B cell (primary cell): ENCODE measurements around the gene TMEM144. TPM values are rescaled to one million over a fixed set of nuclear protein-coding genes. Genes with fewer than 3 reads are reported as not detected.

Experiments
- ATAC-seq: fragments of 200-7000 bp; cut with Tn5 transposase; one replicate; pipeline ENCODE4 v1.10.0; 2021; ENCODE audit warnings: low read depth, mild to moderate bottlenecking, moderate number of reproducible peaks, moderate library complexity
- CTCF ChIA-PET: fragments of 350-600 bp; sonication (Branson Sonifier 250); formaldehyde crosslinking; loops from one replicate; lab custom pipeline; 2021; ENCODE audit warnings: antibody characterized with exemption, inconsistent platforms; lab: Charles Lee
- POLR2A ChIA-PET: fragments of 350-600 bp; sonication (Branson Sonifier 250); formaldehyde crosslinking; loops from one replicate; lab custom pipeline; 2021; ENCODE audit warnings: antibody characterized with exemption; lab: Charles Lee
- DNase-seq: peaks from one replicate; pipeline ENCODE4 v3.0.0; 2013
- H2AFZ ChIP-seq: 2 replicates; pipeline ENCODE4 v1.6.1; 2012; ENCODE audit warnings: mild to moderate bottlenecking, low read depth, low read length; ENCODE audit not compliant: insufficient read depth, poor library complexity, severe bottlenecking
- H3K27ac ChIP-seq, 2 donors: 1 replicate in 1 of 2; 2 replicates in 1 of 2; pipeline ENCODE4 v1.5.1; 2012 to 2013; ENCODE audit warnings: low read length in 2 of 2, mild to moderate bottlenecking in 2 of 2, moderate library complexity in 1 of 2
- H3K27me3 ChIP-seq, 4 experiments: fragments of 200-600 bp in 1 of 4; sonication (generic) in 1 of 4; replicated peaks in 1 of 4; 1 replicate in 2 of 4; 2 replicates in 2 of 4; pipeline versions ENCODE4 v1.6.1 to v1.7.0; 2013 to 2016; ENCODE audit warnings: low read length in 3 of 4, mild to moderate bottlenecking in 2 of 4, mixed read lengths in 1 of 4, moderate library complexity in 1 of 4; ENCODE audit not compliant: insufficient read depth in 4 of 4, control insufficient read depth in 3 of 4; ENCODE audit errors: control extremely low read depth in 1 of 4
- H3K36me3 ChIP-seq, 2 experiments: replicated peaks in 1 of 2; 1 replicate in 1 of 2; 2 replicates in 1 of 2; pipeline versions ENCODE4 v1.6.1 to v1.7.1; 2013; ENCODE audit warnings: low read length in 1 of 2; ENCODE audit not compliant: insufficient read depth in 2 of 2, control insufficient read depth in 1 of 2; ENCODE audit errors: control extremely low read depth in 1 of 2, extremely low read depth in 1 of 2
- H3K4me1 ChIP-seq, 2 donors: fragments of 200-600 bp in 1 of 2; sonication (generic) in 1 of 2; 1 replicate in 1 of 2; 2 replicates in 1 of 2; pipeline versions ENCODE4 v1.5.1 to v1.6.1; 2013 to 2017; ENCODE audit warnings: low read length in 2 of 2; ENCODE audit not compliant: control insufficient read depth in 2 of 2, insufficient read depth in 2 of 2
- H3K4me2 ChIP-seq: replicated peaks from 2 replicates; pipeline ENCODE3; 2012; ENCODE audit warnings: mild to moderate bottlenecking, low read depth, low read length; ENCODE audit not compliant: poor library complexity, severe bottlenecking
- H3K4me3 ChIP-seq, 5 experiments: fragments of 200-600 bp in 1 of 5; sonication (generic) in 1 of 5; 1 replicate in 3 of 5; 2 replicates in 2 of 5; pipeline versions ENCODE4 v1.5.1 to v1.7.0; 2011 to 2016; ENCODE audit warnings: low read length in 4 of 5, mild to moderate bottlenecking in 4 of 5, low read depth in 2 of 5, control low read depth in 1 of 5, moderate library complexity in 1 of 5; ENCODE audit not compliant: insufficient read depth in 1 of 5; ENCODE audit errors: control extremely low read depth in 1 of 5, extremely low read depth in 1 of 5
- H3K79me2 ChIP-seq: fragments of 200-600 bp; sonication (generic); one replicate; pipeline ENCODE4 v1.6.0; 2016; ENCODE audit warnings: low read length; ENCODE audit not compliant: control insufficient read depth, insufficient read depth
- H3K9ac ChIP-seq: fragments of 200-600 bp; sonication (generic); 2 replicates; pipeline ENCODE4 v1.6.1; 2017; ENCODE audit warnings: mild to moderate bottlenecking, low read length, moderate library complexity
- H3K9me3 ChIP-seq, 3 donors: one replicate each; pipeline versions ENCODE4 v1.6.1 to v1.7.1; 2013; ENCODE audit warnings: low read length in 2 of 3; ENCODE audit not compliant: control insufficient read depth in 2 of 3, insufficient read depth in 1 of 3; ENCODE audit errors: control extremely low read depth in 1 of 3
- H4K20me1 ChIP-seq: 2 replicates; pipeline ENCODE4 v1.6.0; 2012; ENCODE audit warnings: mild to moderate bottlenecking, low read length; ENCODE audit not compliant: insufficient read depth, control insufficient read depth, poor library complexity, severe bottlenecking
- H3K27ac Mint-ChIP-seq: one replicate; pipeline ENCODE4 v1.8.0; 2021; ENCODE audit warnings: mixed read lengths
- H3K27me3 Mint-ChIP-seq: one replicate; pipeline ENCODE4 v1.8.0; 2021; ENCODE audit warnings: mixed read lengths
- H3K4me1 Mint-ChIP-seq: one replicate; pipeline ENCODE4 v1.8.0; 2021; ENCODE audit warnings: mixed read lengths
- H3K4me3 Mint-ChIP-seq: one replicate; pipeline ENCODE4 v1.8.0; 2021; ENCODE audit warnings: mixed read lengths
- H3K9me3 Mint-ChIP-seq: one replicate; pipeline ENCODE4 v1.8.0; 2022; ENCODE audit warnings: mixed read lengths; ENCODE audit not compliant: insufficient read depth
- CTCF ChIP-seq: fragments of 200-600 bp; IDR thresholded peaks from one replicate; pipeline ENCODE4 v1.8.0; 2022; ENCODE audit warnings: antibody characterized with exemption, mild to moderate bottlenecking
- EZH2 ChIP-seq: IDR thresholded peaks from 2 replicates; pipeline ENCODE4 v1.6.1; 2012; ENCODE audit warnings: borderline replicate concordance, low read depth, mild to moderate bottlenecking, moderate library complexity, low read length; ENCODE audit not compliant: insufficient read depth, poor library complexity, severe bottlenecking
- WGBS: methylation state at CpG from one replicate; pipeline ENCODE4 v1.1.5; 2013; ENCODE audit warnings: missing lambda C conversion rate; ENCODE audit not compliant: insufficient coverage; 5-methylcytosine and 5-hydroxymethylcytosine counted together
- intact Hi-C: fragments of 100-400 bp; cut with micrococcal nuclease; formaldehyde crosslinking; loops from one replicate; pipeline ENCODE4 v1.10.0; 2022
- polyA plus RNA-seq: library from polyadenylated mRNA; depleted of rRNA; stranded (reverse); fragments of >200 nt; gene quantifications from 2 replicates; pipeline ENCODE4 v1.2.3, GENCODE V29; 2012
- total RNA-seq, 2 donors: library from RNA; stranded (reverse); fragments of 120-200 nt in 1 of 2; gene quantifications; 1 replicate in 1 of 2; 2 replicates in 1 of 2; pipeline versions ENCODE4 v1.2.3 to v1.2.4, GENCODE V29; 2013 to 2022

The TMEM144 gene
- total and polyA plus RNA-seq, 2 donors (not counting 1 experiment from before 2014, with no cell fraction given), result 0.06 to 0.07 TPM

GRCh38 chr4:158162631-158163030 lies 47.7 kb upstream of the TMEM144 start:
- ATAC-seq (no peak), DNase-seq (no peak)
- H3K4me2 ChIP-seq, result no peak overlapping the region
- CTCF ChIA-PET, result no interaction called here
- H3K36me3 ChIP-seq, result no peaks in the 10 kb centered on the region
- H3K9me3 ChIP-seq, result no peaks in the 10 kb centered on the region
- H3K27me3 ChIP-seq, result no peaks in the 10 kb centered on the region
- Mint-ChIP-seq H3K9me3 (no peaks in the 10 kb centered on the region), H3K27ac (no peak overlapping the region), H3K4me1 (no peaks in the 10 kb centered on the region), H3K4me3 (no peak overlapping the region), H3K27me3 (peaks cover 7% of the 10 kb centered on the region)
- H3K9ac ChIP-seq, result no peak overlapping the region
- H3K79me2 ChIP-seq, result no peaks in the 10 kb centered on the region
- no peaks in the 10 kb centered on the region for H3K4me1 ChIP-seq
- no peak overlapping the region for H3K4me3 ChIP-seq
- intact Hi-C loops, result no loop called here
- 90% methylated on average over 2 of the region's 5 CpGs for WGBS
- no peak overlapping the region for H2AFZ ChIP-seq
- TF ChIP-seq CTCF (no peak), EZH2 (no peak)
- no peak overlapping the region for H3K27ac ChIP-seq
- H4K20me1 ChIP-seq, result no peaks in the 10 kb centered on the region
- POLR2A ChIA-PET, result no interaction called here

- H3K4me2 ChIP-seq, result no peak overlapping the region
- no peaks in the 10 kb centered on the region for H3K36me3 ChIP-seq
- no peak overlapping the region for H3K9ac ChIP-seq
- H3K79me2 ChIP-seq, result no peaks in the 10 kb centered on the region
- no peak overlapping the region for H3K4me3 ChIP-seq
- TF ChIP-seq CTCF, result no peak
- TF ChIP-seq EZH2, result no peak
- Mint-ChIP-seq H3K9me3 (no peaks in the 10 kb centered on the region), H3K4me3 (no peak overlapping the region), H3K27ac (no peak overlapping the region), H3K4me1 (no peaks in the 10 kb centered on the region), H3K27me3 (peaks cover 9% of the 10 kb centered on the region)
- POLR2A ChIA-PET, result no interaction called here
- no peaks in the 10 kb centered on the region for H3K9me3 ChIP-seq
- intact Hi-C loops, result no loop called here
- H3K27me3 ChIP-seq, result peaks cover 0 to 4% (median under 1%) of the 10 kb centered on the region in 4 experiments
- H3K4me1 ChIP-seq, result no peaks in the 10 kb centered on the region
- ATAC-seq, result no peak
- no peak overlapping the region for H3K27ac ChIP-seq
- 71% methylated on average over 1 of the region's 10 CpGs for WGBS
- DNase-seq, result no peak
- CTCF ChIA-PET, result no interaction called here
- no peaks in the 10 kb centered on the region for H4K20me1 ChIP-seq
- no peak overlapping the region for H2AFZ ChIP-seq
Measured at GRCh38 chr4:158163941-158164767, 46.1 kb upstream of the TMEM144 start.
